Measurements from ENCODE around the gene FBXO33. TPM values are rescaled to one million over a fixed set of nuclear protein-coding genes. Genes with fewer than 3 reads are reported as not detected.
"Not testable (repeated sequence)": the region's sequence is repeated elsewhere in the genome, so short reads cannot be mapped to it uniquely, and the experiment has no call there.

FBXO33 gene
- total RNA-seq, 1 experiment from 2014 or later, result 12.8 TPM

- DNase-seq (ENCODE audit: low read depth), result peak; percentile 51
Measured at GRCh38 chr14:39374851-39375250, 57.4 kb downstream of the FBXO33 start.

GRCh38 chr14:39372656-39373055 lies 59.6 kb downstream of the FBXO33 start:
- DNase-seq (ENCODE audit: low read depth), result no peak

- DNase-seq (ENCODE audit: low read depth), result no peak
Measured at GRCh38 chr14:39370415-39370814, 61.8 kb downstream of the FBXO33 start.

- no peak for DNase-seq (ENCODE audit: low read depth)
Measured at GRCh38 chr14:39369029-39369428, 63.2 kb downstream of the FBXO33 start.

- DNase-seq (ENCODE audit: low read depth), result peak; percentile 74
Measured at GRCh38 chr14:39368261-39368959, 63.8 kb downstream of the FBXO33 start.

- no peak for DNase-seq (ENCODE audit: low read depth)
Measured at GRCh38 chr14:39367387-39367751, 64.9 kb downstream of the FBXO33 start.

- peak; percentile 25 for DNase-seq (ENCODE audit: low read depth)
Measured at GRCh38 chr14:39366460-39367386, 65.5 kb downstream of the FBXO33 start.

GRCh38 chr14:39365354-39365753 lies 66.9 kb downstream of the FBXO33 start:
- DNase-seq (ENCODE audit: low read depth), result no peak

GRCh38 chr14:39364509-39364908 lies 67.7 kb downstream of the FBXO33 start:
- no peak for DNase-seq (ENCODE audit: low read depth)

GRCh38 chr14:39361556-39361955 lies 70.7 kb downstream of the FBXO33 start:
- DNase-seq (ENCODE audit: low read depth), result not testable (repeated sequence)

GRCh38 chr14:39360316-39360715 lies 71.9 kb downstream of the FBXO33 start:
- DNase-seq (ENCODE audit: low read depth), result no peak

- not testable (repeated sequence) for DNase-seq (ENCODE audit: low read depth)
Measured at GRCh38 chr14:39359069-39359468, 73.2 kb downstream of the FBXO33 start.

- no peak for DNase-seq (ENCODE audit: low read depth)
Measured at GRCh38 chr14:39351708-39352107, 80.5 kb downstream of the FBXO33 start.

- no peak for DNase-seq (ENCODE audit: low read depth)
Measured at GRCh38 chr14:39350866-39351265, 81.4 kb downstream of the FBXO33 start.

Other genes starting within 250 kb of the FBXO33 start
- gene MIA2, start 198.5 kb downstream of the FBXO33 start, total RNA-seq (2014; rRNA removed), result 11.1 and 11.3 TPM in 2 replicates